WTC11 (cell line): ENCODE data around the gene HOXB3. TPM values are rescaled to one million over a fixed set of nuclear protein-coding genes. Genes with fewer than 3 reads are reported as not detected.

Experiments used
- ATAC-seq: fragments of 200-7000 bp; cut with Tn5 transposase; 2 replicates; pipeline ENCODE4 v1.10.0; 2021; ENCODE audit warnings: mild to moderate bottlenecking, moderate library complexity
- CTCF ChIA-PET: fragments of 300-600 bp; sonication (Branson Sonifier 250); formaldehyde crosslinking; loops from one replicate; lab custom pipeline; 2021; ENCODE audit warnings: antibody characterized with exemption; lab: Charles Lee
- POLR2A ChIA-PET: fragments of 350-600 bp; sonication (Branson Sonifier 250); formaldehyde crosslinking; loops from one replicate; lab custom pipeline; 2021; ENCODE audit warnings: antibody characterized with exemption; lab: Charles Lee
- DNase-seq: peaks from one replicate; pipeline ENCODE4 v3.0.0; 2021; ENCODE audit warnings: low spot score
- H3K27ac Mint-ChIP-seq: 2 replicates; pipeline ENCODE4 v1.8.0; 2021; ENCODE audit warnings: mixed read lengths
- H3K27me3 Mint-ChIP-seq: 2 replicates; pipeline ENCODE4 v1.8.0; 2021; ENCODE audit warnings: low read depth, mild to moderate bottlenecking, moderate library complexity, mixed read lengths
- H3K36me3 Mint-ChIP-seq: 2 replicates; pipeline ENCODE4 v1.8.0; 2021; ENCODE audit warnings: mixed read lengths
- H3K4me1 Mint-ChIP-seq: 2 replicates; pipeline ENCODE4 v1.8.0; 2022; ENCODE audit warnings: mixed read lengths
- H3K4me3 Mint-ChIP-seq: 2 replicates; pipeline ENCODE4 v1.8.0; 2021; ENCODE audit warnings: mild to moderate bottlenecking, moderate library complexity, mixed read lengths
- H3K9me3 Mint-ChIP-seq: 2 replicates; pipeline ENCODE4 v1.8.0; 2021; ENCODE audit warnings: mixed read lengths
- CREB1 ChIP-seq: sonication (generic); formaldehyde crosslinking; IDR thresholded peaks from 2 replicates; pipeline ENCODE4 v1.8.0; 2023; ENCODE audit warnings: mild to moderate bottlenecking, missing genetic modification reagents
- CTCF ChIP-seq: fragments of 200-600 bp; IDR thresholded peaks from 2 replicates; pipeline ENCODE4 v1.8.0; 2022; ENCODE audit warnings: antibody characterized with exemption
- GRHL2 ChIP-seq: fragments of 250-450 bp; sonication (Bioruptor Pico); IDR thresholded peaks from 2 replicates; pipeline ENCODE4 v1.8.0; 2022; ENCODE audit warnings: mild to moderate bottlenecking, moderate library complexity; ENCODE audit not compliant: insufficient replicate concordance, severe bottlenecking
- JAZF1 ChIP-seq: fragments of 250-450 bp; sonication (Bioruptor Pico); IDR thresholded peaks from 2 replicates; pipeline ENCODE4 v1.9.0; 2021; ENCODE audit warnings: moderate library complexity, mild to moderate bottlenecking, inconsistent platforms
- JUN ChIP-seq: sonication (generic); formaldehyde crosslinking; IDR thresholded peaks from 2 replicates; pipeline ENCODE4 v1.8.0; 2023; ENCODE audit warnings: mild to moderate bottlenecking, missing genetic modification reagents
- MAX ChIP-seq: sonication (generic); formaldehyde crosslinking; IDR thresholded peaks from 2 replicates; pipeline ENCODE4 v1.8.0; 2022; ENCODE audit warnings: mild to moderate bottlenecking, missing genetic modification reagents
- NR2C2 ChIP-seq: sonication (generic); formaldehyde crosslinking; IDR thresholded peaks from 2 replicates; pipeline ENCODE4 v1.8.0; 2022; ENCODE audit warnings: mild to moderate bottlenecking, missing genetic modification reagents
- NR3C1 ChIP-seq: sonication (generic); formaldehyde crosslinking; conservative IDR thresholded peaks from 2 replicates; pipeline ENCODE4 v1.8.1; 2023; ENCODE audit warnings: low read depth, mild to moderate bottlenecking, missing genetic modification reagents
- OVOL2 ChIP-seq: fragments of 250-450 bp; sonication (Bioruptor Pico); IDR thresholded peaks from 2 replicates; pipeline ENCODE4 v1.9.0; 2021; ENCODE audit warnings: mild to moderate bottlenecking, borderline replicate concordance
- SMAD3 ChIP-seq: sonication (generic); formaldehyde crosslinking; IDR thresholded peaks from 2 replicates; pipeline ENCODE4 v1.8.0; 2022; ENCODE audit warnings: missing genetic modification reagents, mild to moderate bottlenecking, borderline replicate concordance
- SMAD4 ChIP-seq: sonication (generic); formaldehyde crosslinking; IDR thresholded peaks from 2 replicates; pipeline ENCODE4 v1.8.0; 2022; ENCODE audit warnings: mild to moderate bottlenecking, missing genetic modification reagents
- ZBTB21 ChIP-seq: sonication (generic); formaldehyde crosslinking; IDR thresholded peaks from 2 replicates; pipeline ENCODE4 v1.8.1; 2023; ENCODE audit warnings: mild to moderate bottlenecking, missing genetic modification reagents, borderline replicate concordance
- ZNF416 ChIP-seq: fragments of 250-450 bp; sonication (Bioruptor Pico); IDR thresholded peaks from 2 replicates; pipeline ENCODE4 v1.9.0; 2021; ENCODE audit warnings: mild to moderate bottlenecking, inconsistent platforms
- total RNA-seq: library from RNA; stranded (reverse); gene quantifications from 3 replicates; pipeline ENCODE4 v1.2.3, GENCODE V29; 2021
- TF ChIP-seq, protein P1 (sequence below): sonication (generic); formaldehyde crosslinking; IDR thresholded peaks from 2 replicates; pipeline ENCODE4 v1.8.0; 2023; ENCODE audit warnings: missing genetic modification reagents, mild to moderate bottlenecking, borderline replicate concordance
- TF ChIP-seq, protein P2 (sequence below): fragments of 250-450 bp; sonication (Bioruptor Pico); conservative IDR thresholded peaks from 2 replicates; pipeline ENCODE4 v1.9.0; 2021; ENCODE audit warnings: mild to moderate bottlenecking
- TF ChIP-seq, protein P3 (sequence below): fragments of 250-450 bp; sonication (Bioruptor Pico); IDR thresholded peaks from 2 replicates; pipeline ENCODE4 v1.8.0; 2021; ENCODE audit warnings: mild to moderate bottlenecking
- TF ChIP-seq, protein P4 (sequence below): sonication (generic); formaldehyde crosslinking; IDR thresholded peaks from 2 replicates; pipeline ENCODE4 v1.8.1; 2023; ENCODE audit warnings: mild to moderate bottlenecking, missing genetic modification reagents

Gene HOXB3
- total RNA-seq, 1 experiment from 2014 or later, result 0.09 TPM

DNA sequence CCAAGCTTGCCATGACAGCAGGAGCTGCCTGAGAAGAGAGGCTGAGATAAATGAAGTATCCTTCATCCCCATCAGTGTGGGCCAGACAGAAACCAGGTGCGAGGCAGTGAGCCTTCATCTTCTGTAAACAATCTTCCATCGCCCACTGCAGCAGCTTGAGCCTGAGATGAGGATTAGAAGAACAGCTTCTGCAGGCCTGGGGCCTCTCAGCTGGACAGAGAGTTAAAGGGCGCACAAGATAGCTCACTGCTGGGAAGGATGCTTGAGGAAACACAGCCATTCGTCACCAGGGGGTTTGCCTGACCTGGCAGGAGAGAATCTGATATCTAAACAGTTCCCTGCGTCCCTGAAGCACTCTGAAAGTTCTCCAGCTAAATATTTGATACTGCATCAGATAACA, 86.3 kb downstream of the HOXB3 start (continued):
- TF ChIP-seq CTCF (no peak), JUN (CRISPR knock-in tag) (no peak), MAX (CRISPR knock-in tag) (no peak), ZNF416 (no peak), ZBTB21 (CRISPR knock-in tag) (no peak), SMAD3 (CRISPR knock-in tag) (no peak), OVOL2 (CRISPR knock-in tag) (no peak), JAZF1 (CRISPR knock-in tag) (no peak)

- H3K4me1 Mint-ChIP-seq, result peaks cover 41% of the 10 kb centered on the region
- H3K27me3 Mint-ChIP-seq, result peaks cover 72% of the 10 kb centered on the region
- POLR2A ChIA-PET, result no interaction called here
- H3K36me3 Mint-ChIP-seq, result no peaks in the 10 kb centered on the region
- TF ChIP-seq, protein P1, sequence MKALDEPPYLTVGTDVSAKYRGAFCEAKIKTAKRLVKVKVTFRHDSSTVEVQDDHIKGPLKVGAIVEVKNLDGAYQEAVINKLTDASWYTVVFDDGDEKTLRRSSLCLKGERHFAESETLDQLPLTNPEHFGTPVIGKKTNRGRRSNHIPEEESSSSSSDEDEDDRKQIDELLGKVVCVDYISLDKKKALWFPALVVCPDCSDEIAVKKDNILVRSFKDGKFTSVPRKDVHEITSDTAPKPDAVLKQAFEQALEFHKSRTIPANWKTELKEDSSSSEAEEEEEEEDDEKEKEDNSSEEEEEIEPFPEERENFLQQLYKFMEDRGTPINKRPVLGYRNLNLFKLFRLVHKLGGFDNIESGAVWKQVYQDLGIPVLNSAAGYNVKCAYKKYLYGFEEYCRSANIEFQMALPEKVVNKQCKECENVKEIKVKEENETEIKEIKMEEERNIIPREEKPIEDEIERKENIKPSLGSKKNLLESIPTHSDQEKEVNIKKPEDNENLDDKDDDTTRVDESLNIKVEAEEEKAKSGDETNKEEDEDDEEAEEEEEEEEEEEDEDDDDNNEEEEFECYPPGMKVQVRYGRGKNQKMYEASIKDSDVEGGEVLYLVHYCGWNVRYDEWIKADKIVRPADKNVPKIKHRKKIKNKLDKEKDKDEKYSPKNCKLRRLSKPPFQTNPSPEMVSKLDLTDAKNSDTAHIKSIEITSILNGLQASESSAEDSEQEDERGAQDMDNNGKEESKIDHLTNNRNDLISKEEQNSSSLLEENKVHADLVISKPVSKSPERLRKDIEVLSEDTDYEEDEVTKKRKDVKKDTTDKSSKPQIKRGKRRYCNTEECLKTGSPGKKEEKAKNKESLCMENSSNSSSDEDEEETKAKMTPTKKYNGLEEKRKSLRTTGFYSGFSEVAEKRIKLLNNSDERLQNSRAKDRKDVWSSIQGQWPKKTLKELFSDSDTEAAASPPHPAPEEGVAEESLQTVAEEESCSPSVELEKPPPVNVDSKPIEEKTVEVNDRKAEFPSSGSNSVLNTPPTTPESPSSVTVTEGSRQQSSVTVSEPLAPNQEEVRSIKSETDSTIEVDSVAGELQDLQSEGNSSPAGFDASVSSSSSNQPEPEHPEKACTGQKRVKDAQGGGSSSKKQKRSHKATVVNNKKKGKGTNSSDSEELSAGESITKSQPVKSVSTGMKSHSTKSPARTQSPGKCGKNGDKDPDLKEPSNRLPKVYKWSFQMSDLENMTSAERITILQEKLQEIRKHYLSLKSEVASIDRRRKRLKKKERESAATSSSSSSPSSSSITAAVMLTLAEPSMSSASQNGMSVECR, result no peak
- TF ChIP-seq OVOL2 (CRISPR knock-in tag) (no peak), SMAD4 (no peak), GRHL2 (no peak), CREB1 (CRISPR knock-in tag) (no peak), NR3C1 (CRISPR knock-in tag) (no peak), ZNF416 (no peak), NR2C2 (no peak)
- TF ChIP-seq, protein P2, sequence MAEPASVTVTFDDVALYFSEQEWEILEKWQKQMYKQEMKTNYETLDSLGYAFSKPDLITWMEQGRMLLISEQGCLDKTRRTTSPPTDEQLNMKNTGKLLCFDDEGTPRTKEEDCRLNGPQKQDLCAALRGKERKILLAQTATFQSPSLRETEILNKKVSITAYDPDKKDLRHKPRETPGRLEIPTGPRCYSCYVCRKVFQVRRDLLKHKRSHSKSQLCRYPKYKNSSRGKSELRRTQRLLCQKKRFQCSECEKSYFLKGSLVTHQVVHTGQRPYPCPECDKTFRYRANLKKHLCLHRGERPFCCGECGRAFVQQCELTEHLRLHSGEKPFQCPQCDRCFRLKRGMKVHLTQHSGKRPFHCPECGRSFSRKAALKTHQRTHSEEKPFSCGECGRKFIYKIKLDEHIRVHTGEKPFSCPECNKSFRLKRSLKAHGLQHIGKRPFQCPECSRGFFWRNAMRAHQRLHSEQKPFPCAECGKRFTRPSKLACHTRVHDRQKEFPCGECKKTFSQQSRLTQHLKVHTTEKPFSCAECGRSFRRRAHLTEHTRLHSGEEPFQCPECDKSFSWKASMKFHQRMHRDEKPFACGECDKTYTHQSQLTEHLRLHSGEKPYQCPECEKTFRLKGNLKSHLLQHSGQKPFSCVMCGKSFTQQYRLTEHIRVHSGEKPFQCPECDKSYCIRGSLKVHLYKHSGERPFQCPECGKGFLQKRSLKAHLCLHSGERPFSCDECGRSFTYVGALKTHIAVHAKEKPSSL (CRISPR knock-in tag), result no peak
- TF ChIP-seq, protein P3, sequence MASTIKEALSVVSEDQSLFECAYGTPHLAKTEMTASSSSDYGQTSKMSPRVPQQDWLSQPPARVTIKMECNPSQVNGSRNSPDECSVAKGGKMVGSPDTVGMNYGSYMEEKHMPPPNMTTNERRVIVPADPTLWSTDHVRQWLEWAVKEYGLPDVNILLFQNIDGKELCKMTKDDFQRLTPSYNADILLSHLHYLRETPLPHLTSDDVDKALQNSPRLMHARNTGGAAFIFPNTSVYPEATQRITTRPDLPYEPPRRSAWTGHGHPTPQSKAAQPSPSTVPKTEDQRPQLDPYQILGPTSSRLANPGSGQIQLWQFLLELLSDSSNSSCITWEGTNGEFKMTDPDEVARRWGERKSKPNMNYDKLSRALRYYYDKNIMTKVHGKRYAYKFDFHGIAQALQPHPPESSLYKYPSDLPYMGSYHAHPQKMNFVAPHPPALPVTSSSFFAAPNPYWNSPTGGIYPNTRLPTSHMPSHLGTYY (CRISPR knock-in tag), result no peak
- TF ChIP-seq, protein P4, sequence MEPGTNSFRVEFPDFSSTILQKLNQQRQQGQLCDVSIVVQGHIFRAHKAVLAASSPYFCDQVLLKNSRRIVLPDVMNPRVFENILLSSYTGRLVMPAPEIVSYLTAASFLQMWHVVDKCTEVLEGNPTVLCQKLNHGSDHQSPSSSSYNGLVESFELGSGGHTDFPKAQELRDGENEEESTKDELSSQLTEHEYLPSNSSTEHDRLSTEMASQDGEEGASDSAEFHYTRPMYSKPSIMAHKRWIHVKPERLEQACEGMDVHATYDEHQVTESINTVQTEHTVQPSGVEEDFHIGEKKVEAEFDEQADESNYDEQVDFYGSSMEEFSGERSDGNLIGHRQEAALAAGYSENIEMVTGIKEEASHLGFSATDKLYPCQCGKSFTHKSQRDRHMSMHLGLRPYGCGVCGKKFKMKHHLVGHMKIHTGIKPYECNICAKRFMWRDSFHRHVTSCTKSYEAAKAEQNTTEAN, result no peak
- TF ChIP-seq, all 79 proteins: peak for 0
- Mint-ChIP-seq H3K4me3 (no peak overlapping the region), H3K9me3 (no peaks in the 10 kb centered on the region), H3K27ac (no peak overlapping the region)
- DNase-seq (no peak), ATAC-seq (no peak)
- CTCF ChIA-PET, result interaction anchor here (0.9 to 1.0 kb wide), 2 partner anchors 11 to 46 kb away, joined by 3 read pairs; no protein-coding TSS in a partner anchor
Measured at GRCh38 chr17:48502901-48503300, 87.1 kb downstream of the HOXB3 start.
